DOHH2 (cell line): ENCODE measurements around the gene MYT1.

Experiments
- H3F3A ChIP-seq: fragments of 200-600 bp; sonication (generic), shearing (Covaris generic); 2 replicates; pipeline ENCODE4 v1.6.0; 2016; ENCODE audit warnings: antibody characterized with exemption, mild to moderate bottlenecking; ENCODE audit not compliant: control insufficient read depth, insufficient read depth
- H3K27ac ChIP-seq: fragments of 200-600 bp; sonication (generic); 2 replicates; pipeline ENCODE4 v1.5.1; 2014; ENCODE audit warnings: low read depth, mild to moderate bottlenecking, low read length, moderate library complexity
- H3K27me3 ChIP-seq: fragments of 200-600 bp; sonication (generic); 2 replicates; pipeline ENCODE4 v1.6.1; 2014; ENCODE audit warnings: mild to moderate bottlenecking, low read length, mixed read lengths; ENCODE audit not compliant: control insufficient read depth
- H3K36me3 ChIP-seq: fragments of 200-600 bp; sonication (generic); 2 replicates; pipeline ENCODE4 v1.6.1; 2014; ENCODE audit warnings: mild to moderate bottlenecking, low read length, moderate library complexity, mixed read lengths; ENCODE audit not compliant: control insufficient read depth
- H3K4me1 ChIP-seq: fragments of 200-600 bp; sonication (generic); 2 replicates; pipeline ENCODE4 v1.6.1; 2014; ENCODE audit warnings: mild to moderate bottlenecking, low read length, mixed read lengths; ENCODE audit not compliant: control insufficient read depth
- H3K4me2 ChIP-seq: fragments of 200-600 bp; sonication (generic); 2 replicates; pipeline ENCODE4 v1.6.0; 2014; ENCODE audit warnings: mild to moderate bottlenecking, low read length, moderate library complexity
- H3K4me3 ChIP-seq: fragments of 200-600 bp; sonication (generic); 2 replicates; pipeline ENCODE4 v1.5.1; 2014; ENCODE audit warnings: mild to moderate bottlenecking, low read length, mixed read lengths
- H3K79me2 ChIP-seq: fragments of 200-600 bp; sonication (generic); 2 replicates; pipeline ENCODE4 v1.6.1; 2014; ENCODE audit warnings: mild to moderate bottlenecking, low read length, mixed read lengths; ENCODE audit not compliant: control insufficient read depth
- H3K9me2 ChIP-seq: fragments of 200-600 bp; sonication (generic); replicated peaks from 2 replicates; pipeline ENCODE4 v1.6.1; 2014; ENCODE audit warnings: mild to moderate bottlenecking, low read length, mixed read lengths; ENCODE audit not compliant: control insufficient read depth
- H3K9me3 ChIP-seq: fragments of 200-600 bp; sonication (generic); 2 replicates; pipeline ENCODE4 v1.6.1; 2014; ENCODE audit warnings: antibody characterized with exemption, low read length, mixed read lengths; ENCODE audit not compliant: control insufficient read depth, insufficient read depth
- H4K20me1 ChIP-seq: fragments of 200-600 bp; sonication (generic); 2 replicates; pipeline ENCODE4 v1.6.0; 2014; ENCODE audit warnings: low read depth, mild to moderate bottlenecking, antibody characterized with exemption, low read length, moderate library complexity; ENCODE audit not compliant: control insufficient read depth, insufficient read depth
- CTCF ChIP-seq: fragments of 200-600 bp; sonication (generic); IDR thresholded peaks from one replicate; pipeline ENCODE4 v1.5.1; 2014; ENCODE audit warnings: antibody characterized with exemption, mild to moderate bottlenecking, low read depth, low read length; ENCODE audit not compliant: poor library complexity, severe bottlenecking
- EZH2phosphoT487 ChIP-seq: fragments of 200-600 bp; sonication (generic); IDR thresholded peaks from 2 replicates; pipeline ENCODE4 v1.6.1; 2017; ENCODE audit warnings: borderline replicate concordance, mild to moderate bottlenecking, antibody characterized with exemption, low read length, moderate library complexity, mixed read lengths

The MYT1 gene

GRCh38 chr20:64216910-64217309 lies 52.7 kb downstream of the MYT1 start:
- Histone ChIP-seq H3K4me3 (no peak overlapping the region), H3K27me3 (no peaks in the 10 kb centered on the region), H3K27ac (no peak overlapping the region), H3F3A (no peaks in the 10 kb centered on the region), H3K4me2 (no peak overlapping the region), H3K9me2 (no peaks in the 10 kb centered on the region), H4K20me1 (no peaks in the 10 kb centered on the region), H3K36me3 (no peaks in the 10 kb centered on the region), H3K79me2 (no peaks in the 10 kb centered on the region), H3K9me3 (no peaks in the 10 kb centered on the region), H3K4me1 (no peaks in the 10 kb centered on the region)
- TF ChIP-seq CTCF (no peak), EZH2phosphoT487 (no peak)

GRCh38 chr20:64217539-64218221 lies 53.4 kb downstream of the MYT1 start:
- H3F3A ChIP-seq: no peaks in the 10 kb centered on the region
- TF ChIP-seq EZH2phosphoT487: no peak
- no peak for TF ChIP-seq CTCF
- H3K4me1 ChIP-seq: no peaks in the 10 kb centered on the region
- H3K79me2 ChIP-seq: no peaks in the 10 kb centered on the region
- no peak overlapping the region for H3K4me3 ChIP-seq
- H3K9me2 ChIP-seq: no peaks in the 10 kb centered on the region
- H3K27ac ChIP-seq: no peak overlapping the region
- H3K4me2 ChIP-seq: no peak overlapping the region
- H3K9me3 ChIP-seq: no peaks in the 10 kb centered on the region
- H3K27me3 ChIP-seq: no peaks in the 10 kb centered on the region
- H3K36me3 ChIP-seq: no peaks in the 10 kb centered on the region
- no peaks in the 10 kb centered on the region for H4K20me1 ChIP-seq

GRCh38 chr20:64219202-64219601 lies 55.0 kb downstream of the MYT1 start:
- Histone ChIP-seq H3K27ac (no peak overlapping the region), H3K36me3 (no peaks in the 10 kb centered on the region), H3K9me2 (no peaks in the 10 kb centered on the region), H3F3A (no peaks in the 10 kb centered on the region), H3K4me3 (no peak overlapping the region), H3K4me1 (peaks cover 8% of the 10 kb centered on the region; the same call in 1 of the 2 replicates), H3K9me3 (no peaks in the 10 kb centered on the region), H3K79me2 (no peaks in the 10 kb centered on the region), H3K27me3 (no peaks in the 10 kb centered on the region), H3K4me2 (no peak overlapping the region), H4K20me1 (no peaks in the 10 kb centered on the region)
- TF ChIP-seq EZH2phosphoT487 (no peak), CTCF (no peak)
